BLaER1 (cell line): Measurements from ENCODE around the gene CSTPP1.
A peak's percentile ranks its signal among the peaks of the same experiment; 100 is the strongest.

Experiments
- H3K27ac ChIP-seq: shearing (Covaris generic); formaldehyde crosslinking; 2 replicates; pipeline ENCODE4 v1.8.1; 2022
- H3K27me3 ChIP-seq: shearing (Covaris generic); formaldehyde crosslinking; 2 replicates; pipeline ENCODE4 v1.8.1; 2022
- H3K36me3 ChIP-seq: shearing (Covaris generic); formaldehyde crosslinking; 2 replicates; pipeline ENCODE4 v1.8.1; 2022
- H3K4me1 ChIP-seq: shearing (Covaris generic); formaldehyde crosslinking; 2 replicates; pipeline ENCODE4 v1.8.1; 2022
- H3K4me2 ChIP-seq: shearing (Covaris generic); formaldehyde crosslinking; 2 replicates; pipeline ENCODE4 v1.8.1; 2022
- H3K4me3 ChIP-seq: shearing (Covaris generic); formaldehyde crosslinking; 2 replicates; pipeline ENCODE4 v1.8.1; 2022
- H3K9ac ChIP-seq: shearing (Covaris generic); formaldehyde crosslinking; 2 replicates; pipeline ENCODE4 v1.8.1; 2022
- H3K9me3 ChIP-seq: shearing (Covaris generic); formaldehyde crosslinking; 2 replicates; pipeline ENCODE4 v1.8.1; 2022
- H4K20me1 ChIP-seq: shearing (Covaris generic); formaldehyde crosslinking; 2 replicates; pipeline ENCODE4 v1.8.1; 2022
- Cebpa-rat ChIP-seq: shearing (Covaris generic); IDR thresholded peaks from 2 replicates; pipeline ENCODE4 v1.8.1; 2022

CSTPP1 gene, protein sequence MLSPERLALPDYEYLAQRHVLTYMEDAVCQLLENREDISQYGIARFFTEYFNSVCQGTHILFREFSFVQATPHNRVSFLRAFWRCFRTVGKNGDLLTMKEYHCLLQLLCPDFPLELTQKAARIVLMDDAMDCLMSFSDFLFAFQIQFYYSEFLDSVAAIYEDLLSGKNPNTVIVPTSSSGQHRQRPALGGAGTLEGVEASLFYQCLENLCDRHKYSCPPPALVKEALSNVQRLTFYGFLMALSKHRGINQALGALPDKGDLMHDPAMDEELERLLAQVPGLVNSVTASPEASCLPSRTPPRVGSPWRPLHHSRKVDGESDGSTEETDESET

DNA sequence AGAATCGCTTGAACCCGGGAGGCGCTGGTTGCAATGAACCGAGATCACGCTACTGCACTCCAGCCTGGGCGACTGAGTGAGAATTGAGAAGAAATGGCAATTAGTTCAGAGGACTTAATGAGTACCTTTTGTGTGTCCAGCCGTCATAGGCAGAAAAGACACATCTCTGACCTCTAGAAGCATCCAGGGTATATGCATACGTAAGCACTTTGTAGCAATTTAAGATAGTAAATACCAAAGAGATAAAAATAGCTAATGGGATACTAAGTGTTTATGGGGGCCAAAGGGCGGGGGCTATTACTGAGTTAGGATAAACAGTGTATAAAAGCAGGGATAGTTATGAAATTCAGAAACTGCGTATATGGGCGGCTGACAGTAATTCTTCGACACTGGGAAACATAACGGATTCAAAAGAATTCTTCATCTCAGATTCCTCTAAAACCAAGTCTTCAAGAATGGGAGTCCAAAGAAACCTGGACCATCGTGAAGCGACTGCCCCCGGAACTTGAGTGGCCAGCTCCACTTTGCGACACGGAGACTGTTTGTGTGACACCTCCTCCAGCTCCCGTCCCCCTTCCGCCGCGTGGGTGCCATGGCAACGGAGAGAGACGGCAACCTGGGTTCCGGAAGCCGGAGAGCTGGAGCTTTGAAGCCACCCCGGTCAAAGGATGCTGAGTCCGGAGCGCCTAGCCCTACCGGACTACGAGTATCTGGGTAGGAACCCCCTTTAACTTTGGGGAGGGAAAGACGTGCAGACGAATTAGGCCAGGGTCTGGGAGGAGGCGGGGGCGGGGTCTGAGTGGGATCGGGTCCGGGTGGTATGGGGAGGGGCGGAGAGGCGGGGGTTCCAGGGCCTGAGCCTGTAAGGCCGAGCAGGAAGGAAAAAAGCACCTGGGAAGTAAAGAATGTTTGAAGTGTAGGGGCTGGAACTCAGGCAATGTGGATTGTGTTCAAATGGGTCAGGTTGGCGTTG, at the start of gene CSTPP1:
CSTPP1 (plus strand) TSS at position 624 of the 973 bp plus-strand sequence; CDS start at position 669, 45 bp downstream.
- Histone ChIP-seq H3K27ac (no peak within 1 kb of the TSS), H3K9ac (peak within 1 kb of the TSS; percentile 50; the same call in 1 of the 2 replicates), H3K36me3 (peaks cover 8% of the 10 kb centered on the region; the same call in 1 of the 2 replicates), H3K9me3 (no peaks in the 10 kb centered on the region), H3K4me2 (peak within 1 kb of the TSS; percentile 91), H3K4me3 (peak within 1 kb of the TSS; percentile 70), H3K27me3 (no peaks in the 10 kb centered on the region), H4K20me1 (no peaks in the 10 kb centered on the region), H3K4me1 (peaks cover 17% of the 10 kb centered on the region)
- no peak for TF ChIP-seq Cebpa-rat

DNA sequence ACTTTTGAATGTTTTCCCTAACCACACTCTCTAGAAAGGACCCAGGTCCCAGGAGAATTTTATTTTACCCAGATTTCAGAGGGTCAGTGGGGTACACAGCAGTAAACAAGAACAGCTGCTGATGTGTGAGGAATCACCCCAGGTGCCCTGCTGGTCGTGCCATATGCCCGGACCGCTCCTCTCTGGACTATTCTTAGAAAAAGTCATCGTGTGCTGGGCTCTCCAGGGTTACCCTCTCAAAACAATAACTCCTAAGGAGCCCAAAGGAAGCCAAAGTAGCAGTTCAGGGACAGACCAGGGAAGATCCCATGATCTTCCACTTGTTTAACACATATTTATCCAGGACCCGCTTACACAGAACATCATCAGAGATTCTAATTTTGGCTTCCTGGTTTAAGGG, 47.9 kb upstream of the CSTPP1 start:
- no peaks in the 10 kb centered on the region for H3K9me3 ChIP-seq
- H3K4me3 ChIP-seq = no peak overlapping the region
- no peak overlapping the region for H3K9ac ChIP-seq
- no peak overlapping the region for H3K27ac ChIP-seq
- no peak overlapping the region for H3K4me2 ChIP-seq
- H3K4me1 ChIP-seq = peaks cover 12% of the 10 kb centered on the region
- no peaks in the 10 kb centered on the region for H3K36me3 ChIP-seq
- TF ChIP-seq Cebpa-rat = no peak
- no peaks in the 10 kb centered on the region for H3K27me3 ChIP-seq
- H4K20me1 ChIP-seq = no peaks in the 10 kb centered on the region

DNA sequence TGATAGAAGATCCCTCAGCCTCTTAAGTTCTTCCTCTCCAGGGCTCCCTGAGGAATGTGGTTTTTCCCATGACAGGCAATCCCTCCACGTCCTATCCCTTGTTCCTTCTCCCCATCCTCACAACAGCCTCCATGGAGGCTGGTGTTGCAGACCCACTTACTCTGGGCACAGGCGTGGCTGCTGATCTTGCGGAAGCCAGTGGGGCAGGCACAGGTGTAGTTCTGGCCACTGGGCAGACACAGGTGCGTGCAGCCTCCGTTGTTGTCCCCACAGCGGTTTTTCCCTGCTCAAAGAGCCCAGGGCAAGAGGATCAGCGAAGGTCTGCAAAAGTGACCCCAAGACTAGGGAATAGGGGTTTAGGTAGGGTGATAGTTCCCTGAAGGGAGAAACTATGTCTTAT, 47.3 kb upstream of the CSTPP1 start:
- TF ChIP-seq Cebpa-rat = no peak
- H3K4me1 ChIP-seq = peaks cover 12% of the 10 kb centered on the region

DNA sequence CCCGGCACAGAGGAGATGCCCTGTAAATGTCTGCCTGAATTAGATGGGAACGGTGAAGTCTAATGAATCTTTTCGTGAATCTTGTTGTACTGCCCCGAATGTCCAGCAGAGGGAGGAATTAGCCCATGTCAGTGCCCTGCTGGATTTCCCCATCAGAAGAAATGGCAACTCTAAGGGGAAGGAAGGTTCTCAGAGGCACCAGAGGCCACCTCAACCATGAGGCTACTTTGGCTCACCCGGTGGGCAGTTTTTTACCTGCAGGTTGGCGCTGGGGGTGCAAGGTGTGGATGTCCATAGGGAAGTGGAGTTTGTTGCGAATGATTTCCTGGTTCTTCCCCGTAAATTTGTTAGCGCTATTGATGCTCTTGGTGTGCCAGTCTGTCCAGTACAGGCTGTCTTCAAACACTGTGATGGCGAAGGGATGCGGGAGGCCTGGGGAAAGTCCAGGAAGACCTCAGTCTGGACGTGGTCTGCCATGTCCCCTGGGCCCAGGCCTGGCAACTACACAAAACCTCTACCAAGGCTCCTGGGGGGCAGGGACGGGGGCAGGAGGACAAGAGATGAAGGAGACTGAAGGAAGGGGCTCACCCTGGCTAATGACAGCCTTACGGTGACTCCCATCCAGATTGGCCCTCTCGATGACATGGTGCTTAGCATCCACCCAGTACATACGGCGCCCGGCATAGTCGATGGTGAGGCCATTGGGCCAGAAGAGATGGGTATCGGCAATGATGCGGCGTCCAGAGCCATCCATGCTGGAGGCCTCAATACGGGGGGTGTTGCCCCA, 46.7 kb upstream of the CSTPP1 start:
- no peaks in the 10 kb centered on the region for H3K9me3 ChIP-seq
- H3K27ac ChIP-seq = no peak overlapping the region
- no peaks in the 10 kb centered on the region for H4K20me1 ChIP-seq
- peak overlapping the region; percentile 4 for H3K4me2 ChIP-seq
- no peak for TF ChIP-seq Cebpa-rat
- H3K9ac ChIP-seq = no peak overlapping the region
- H3K4me3 ChIP-seq = no peak overlapping the region
- no peaks in the 10 kb centered on the region for H3K36me3 ChIP-seq
- H3K27me3 ChIP-seq = no peaks in the 10 kb centered on the region
- H3K4me1 ChIP-seq = peaks cover 12% of the 10 kb centered on the region

More for the DNA sequence above, 47.3 kb upstream of the CSTPP1 start:
- H3K27me3 ChIP-seq = no peaks in the 10 kb centered on the region
- no peaks in the 10 kb centered on the region for H3K36me3 ChIP-seq
- H3K4me2 ChIP-seq = no peak overlapping the region
- H3K4me3 ChIP-seq = no peak overlapping the region
- H3K9ac ChIP-seq = no peak overlapping the region
- H3K9me3 ChIP-seq = no peaks in the 10 kb centered on the region
- H3K27ac ChIP-seq = no peak overlapping the region
- no peaks in the 10 kb centered on the region for H4K20me1 ChIP-seq

DNA sequence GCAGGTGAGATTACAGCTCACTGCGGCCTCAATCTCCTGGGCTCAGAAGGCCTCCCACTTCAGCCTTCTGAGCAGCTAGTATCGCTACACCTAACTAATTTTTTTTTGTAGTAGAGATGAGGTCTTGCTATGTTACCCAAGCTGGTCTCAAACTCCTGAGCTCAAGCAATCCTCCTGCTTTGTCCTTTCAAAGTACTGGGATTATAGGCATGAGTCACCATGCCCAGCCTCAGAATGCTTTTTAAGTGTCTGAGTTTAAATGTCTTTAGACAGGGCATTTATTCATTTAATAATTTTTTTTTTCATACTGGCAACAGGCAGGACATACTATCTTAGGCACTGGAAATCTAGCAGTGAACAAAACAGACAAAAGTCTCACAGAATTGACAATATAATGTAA, 45.9 kb upstream of the CSTPP1 start:
- Histone ChIP-seq H3K36me3 (no peaks in the 10 kb centered on the region), H3K9ac (no peak overlapping the region), H4K20me1 (no peaks in the 10 kb centered on the region), H3K4me3 (no peak overlapping the region), H3K27me3 (no peaks in the 10 kb centered on the region), H3K27ac (no peak overlapping the region), H3K9me3 (no peaks in the 10 kb centered on the region), H3K4me2 (no peak overlapping the region), H3K4me1 (peaks cover 12% of the 10 kb centered on the region)
- TF ChIP-seq Cebpa-rat = no peak

DNA sequence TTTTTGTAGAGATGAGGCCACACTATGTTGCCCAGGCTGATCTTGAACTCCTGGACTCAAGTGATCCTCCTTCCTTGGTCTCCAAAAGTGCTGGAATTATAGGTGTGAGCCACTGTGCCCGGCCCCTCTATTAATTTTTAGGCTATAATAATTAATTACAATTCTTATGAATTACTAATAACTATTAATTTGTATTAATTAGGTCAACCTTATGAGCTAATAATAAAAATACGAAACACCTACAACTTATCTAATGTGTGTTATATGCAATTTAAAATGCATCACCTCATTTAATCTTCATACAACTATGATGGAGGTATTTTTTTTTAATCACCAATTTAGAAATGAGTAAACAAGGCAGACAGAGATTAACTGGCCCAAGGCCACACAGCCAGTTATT, 44.5 kb upstream of the CSTPP1 start:
- Histone ChIP-seq H3K9ac (no peak overlapping the region), H3K4me1 (peaks cover 12% of the 10 kb centered on the region), H3K9me3 (no peaks in the 10 kb centered on the region), H3K4me3 (no peak overlapping the region), H3K27ac (no peak overlapping the region), H3K4me2 (no peak overlapping the region), H4K20me1 (no peaks in the 10 kb centered on the region), H3K36me3 (no peaks in the 10 kb centered on the region), H3K27me3 (no peaks in the 10 kb centered on the region)
- no peak for TF ChIP-seq Cebpa-rat

DNA sequence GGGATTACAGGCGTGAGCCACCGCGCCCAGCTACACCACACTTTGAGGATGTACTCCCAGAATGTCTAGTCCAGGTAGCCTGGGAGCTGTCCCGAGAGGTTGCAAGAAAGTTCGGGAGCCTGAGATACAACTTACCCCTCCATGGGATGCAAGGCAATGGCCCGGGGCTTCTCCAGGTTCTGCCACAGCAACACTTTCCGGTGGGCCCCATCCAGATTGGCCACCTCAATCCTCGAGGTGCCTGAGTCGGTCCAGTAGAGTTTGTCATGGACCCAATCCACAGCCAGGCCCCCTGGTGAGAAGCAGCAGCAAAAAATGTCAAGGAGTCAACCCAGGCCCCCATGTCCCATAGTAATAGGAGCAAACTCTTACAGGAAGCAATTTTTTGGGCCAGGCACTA, 43.7 kb upstream of the CSTPP1 start:
- no peak overlapping the region for H3K4me3 ChIP-seq
- no peaks in the 10 kb centered on the region for H3K27me3 ChIP-seq
- TF ChIP-seq Cebpa-rat = no peak
- no peak overlapping the region for H3K27ac ChIP-seq
- H4K20me1 ChIP-seq = no peaks in the 10 kb centered on the region
- H3K9me3 ChIP-seq = no peaks in the 10 kb centered on the region
- H3K4me2 ChIP-seq = no peak overlapping the region
- H3K9ac ChIP-seq = no peak overlapping the region
- H3K4me1 ChIP-seq = peaks cover 12% of the 10 kb centered on the region
- no peaks in the 10 kb centered on the region for H3K36me3 ChIP-seq

DNA sequence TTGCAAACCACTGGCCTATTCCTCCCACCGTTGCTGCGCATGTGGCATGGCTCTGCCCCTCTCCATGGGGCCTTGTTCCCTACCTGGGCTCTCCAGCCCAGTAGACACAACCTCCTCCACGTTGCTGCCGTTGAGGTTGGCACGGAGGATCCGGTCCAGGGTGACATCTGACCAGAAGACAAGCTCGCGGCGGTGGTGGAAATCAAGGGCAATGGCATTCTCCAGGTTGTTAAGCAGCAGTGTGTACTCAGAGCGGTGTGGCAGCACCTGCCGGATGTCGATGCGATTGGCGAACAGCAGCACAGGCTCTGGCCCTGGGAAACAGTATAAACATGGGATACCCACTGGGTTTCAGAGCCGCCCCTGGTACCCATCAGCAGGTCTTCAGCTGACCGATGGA, 42.1 kb upstream of the CSTPP1 start:
- no peaks in the 10 kb centered on the region for H3K9me3 ChIP-seq
- no peaks in the 10 kb centered on the region for H3K36me3 ChIP-seq
- TF ChIP-seq Cebpa-rat = no peak

DNA sequence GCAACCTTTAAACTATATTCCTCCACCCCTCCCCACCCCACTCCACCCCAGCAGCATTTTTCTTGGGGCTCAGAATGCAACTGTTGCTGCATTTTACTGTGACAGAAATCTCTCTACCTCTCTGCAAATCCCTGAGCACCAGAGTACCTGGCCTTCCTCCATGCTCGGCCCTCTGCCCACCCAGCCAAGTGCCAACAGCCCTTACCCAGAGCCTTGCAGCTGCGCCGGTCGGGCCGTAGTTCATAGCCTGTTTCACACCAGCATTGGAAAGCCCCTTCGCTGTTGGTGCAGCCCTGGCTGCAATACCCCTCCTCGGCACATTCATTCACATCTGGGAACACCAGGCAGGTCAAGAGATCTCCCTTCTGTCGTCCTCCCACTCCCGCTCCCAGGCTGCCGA, 41.6 kb upstream of the CSTPP1 start:
- Histone ChIP-seq H3K4me3 (no peak overlapping the region), H3K4me2 (no peak overlapping the region), H3K9me3 (no peaks in the 10 kb centered on the region), H4K20me1 (no peaks in the 10 kb centered on the region), H3K27ac (no peak overlapping the region), H3K9ac (no peak overlapping the region), H3K36me3 (no peaks in the 10 kb centered on the region), H3K27me3 (no peaks in the 10 kb centered on the region), H3K4me1 (peaks cover 3% of the 10 kb centered on the region)
- TF ChIP-seq Cebpa-rat = no peak

More for the DNA sequence above, 42.1 kb upstream of the CSTPP1 start:
- no peaks in the 10 kb centered on the region for H3K27me3 ChIP-seq
- no peak overlapping the region for H3K27ac ChIP-seq
- H3K4me1 ChIP-seq = peaks cover 8% of the 10 kb centered on the region
- no peak overlapping the region for H3K4me2 ChIP-seq
- H4K20me1 ChIP-seq = no peaks in the 10 kb centered on the region
- no peak overlapping the region for H3K9ac ChIP-seq
- no peak overlapping the region for H3K4me3 ChIP-seq
